ENCODE measurements around the gene ARFGAP3.

ARFGAP3 gene, protein sequence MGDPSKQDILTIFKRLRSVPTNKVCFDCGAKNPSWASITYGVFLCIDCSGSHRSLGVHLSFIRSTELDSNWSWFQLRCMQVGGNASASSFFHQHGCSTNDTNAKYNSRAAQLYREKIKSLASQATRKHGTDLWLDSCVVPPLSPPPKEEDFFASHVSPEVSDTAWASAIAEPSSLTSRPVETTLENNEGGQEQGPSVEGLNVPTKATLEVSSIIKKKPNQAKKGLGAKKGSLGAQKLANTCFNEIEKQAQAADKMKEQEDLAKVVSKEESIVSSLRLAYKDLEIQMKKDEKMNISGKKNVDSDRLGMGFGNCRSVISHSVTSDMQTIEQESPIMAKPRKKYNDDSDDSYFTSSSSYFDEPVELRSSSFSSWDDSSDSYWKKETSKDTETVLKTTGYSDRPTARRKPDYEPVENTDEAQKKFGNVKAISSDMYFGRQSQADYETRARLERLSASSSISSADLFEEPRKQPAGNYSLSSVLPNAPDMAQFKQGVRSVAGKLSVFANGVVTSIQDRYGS

DNA sequence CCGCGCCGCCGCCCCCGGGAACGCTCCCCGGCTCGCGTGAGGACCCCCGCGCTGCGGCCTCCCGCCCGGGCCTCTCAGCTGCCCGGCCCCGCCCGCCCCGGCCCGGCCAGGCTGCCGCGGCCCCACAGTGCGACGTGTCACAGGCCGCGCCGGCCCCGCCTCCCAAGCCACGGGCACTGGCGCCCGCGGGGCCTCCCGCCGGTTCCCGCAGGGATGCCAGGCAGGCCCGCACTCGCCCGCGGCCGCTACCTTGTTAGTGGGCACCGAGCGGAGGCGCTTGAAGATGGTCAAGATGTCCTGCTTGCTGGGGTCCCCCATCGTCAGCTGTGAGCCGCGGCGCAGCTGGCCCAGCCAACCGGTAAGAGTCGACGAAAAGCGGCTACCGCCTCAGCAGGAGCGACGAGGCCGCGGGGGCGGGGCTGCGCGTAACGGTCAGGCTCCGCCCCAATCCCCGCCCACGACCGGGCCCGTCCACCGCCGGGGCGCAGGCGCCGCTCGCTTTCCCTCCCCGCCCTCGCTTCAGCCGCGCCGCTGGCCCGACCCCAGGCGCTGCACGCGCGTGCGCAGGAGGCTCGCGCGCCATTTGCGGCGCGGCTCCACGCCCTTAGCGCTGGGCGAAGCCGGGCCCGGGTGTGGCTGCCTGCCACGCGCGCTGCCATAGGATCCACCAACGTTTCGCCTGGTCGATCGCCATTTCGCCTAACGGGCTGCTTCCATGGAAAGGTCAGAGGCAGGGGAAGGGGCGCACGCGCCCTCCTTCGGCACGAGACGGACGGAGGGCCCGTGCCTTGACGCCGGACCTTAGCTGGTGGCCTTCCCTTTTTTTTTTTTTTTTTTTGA, at the start of gene ARFGAP3:
TSS of gene ARFGAP3 (minus strand) at position 409 of the 840 bp plus-strand sequence. CDS start at position 318, 91 bp downstream.
- peak; percentile 87 for DNase-seq

DNA sequence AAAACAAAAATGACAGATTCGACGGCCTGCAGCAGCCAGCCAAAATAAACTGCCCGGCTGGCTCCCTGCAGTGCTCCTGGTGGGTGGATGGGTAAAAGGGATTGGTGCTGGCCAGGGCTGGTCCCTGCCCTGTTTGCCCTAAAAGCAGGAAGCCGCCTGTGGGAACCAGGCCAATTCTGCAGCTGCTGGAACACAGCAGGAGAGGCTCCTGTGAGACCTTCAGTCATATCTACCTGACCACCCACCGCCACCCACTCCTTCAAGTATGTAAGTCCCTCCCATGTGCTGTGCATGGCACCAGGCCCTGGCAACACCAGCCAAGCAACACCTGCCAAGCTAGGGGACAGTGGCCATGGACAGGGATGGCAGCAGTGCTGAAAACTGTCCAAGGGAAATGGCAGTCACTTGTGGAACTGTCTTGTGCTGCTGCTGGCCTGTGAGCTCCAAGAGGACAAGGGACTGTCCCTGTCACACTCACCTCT, 48.7 kb upstream of the ARFGAP3 start:
- peak; percentile 70 for DNase-seq

DNA sequence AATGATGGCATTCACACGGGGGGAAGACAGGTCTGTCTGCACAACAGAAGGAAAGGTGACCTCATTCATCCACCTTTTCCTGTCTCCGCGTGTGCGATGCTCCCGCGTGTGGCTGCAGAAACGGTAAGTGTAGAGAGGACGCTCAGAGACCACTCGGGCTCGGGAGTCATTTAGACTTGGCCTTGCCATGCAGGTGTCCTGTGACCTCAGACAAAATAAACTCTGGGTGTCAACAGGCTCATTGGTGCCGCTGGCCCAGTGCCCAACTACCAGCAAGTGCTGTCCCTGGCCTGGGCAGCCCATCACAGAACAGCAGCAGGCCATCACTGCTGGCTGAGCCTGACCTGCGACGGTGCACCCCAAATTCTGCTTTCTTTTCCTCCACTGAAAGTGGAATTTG, 48.1 kb upstream of the ARFGAP3 start:
- no peak for DNase-seq

DNA sequence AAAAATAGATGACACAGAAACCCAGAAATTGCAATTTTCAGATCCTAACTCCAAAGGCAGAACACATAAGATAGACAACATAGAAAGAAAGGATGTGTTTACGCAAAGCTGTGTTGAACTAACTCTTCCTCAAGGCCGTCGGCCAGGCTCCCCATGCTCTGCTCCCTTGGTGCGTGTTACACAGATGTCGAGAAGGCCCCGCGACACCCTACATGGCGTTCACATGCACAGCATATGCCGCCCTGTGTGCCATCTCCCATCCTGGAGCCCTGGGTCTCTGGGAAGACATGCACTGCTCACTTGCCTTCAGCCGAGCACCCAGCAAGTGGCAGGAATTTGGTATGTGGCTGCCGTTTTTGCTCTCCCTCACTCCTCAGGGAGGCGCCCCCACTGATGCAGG, 47.0 kb upstream of the ARFGAP3 start:
- DNase-seq = no peak

DNA sequence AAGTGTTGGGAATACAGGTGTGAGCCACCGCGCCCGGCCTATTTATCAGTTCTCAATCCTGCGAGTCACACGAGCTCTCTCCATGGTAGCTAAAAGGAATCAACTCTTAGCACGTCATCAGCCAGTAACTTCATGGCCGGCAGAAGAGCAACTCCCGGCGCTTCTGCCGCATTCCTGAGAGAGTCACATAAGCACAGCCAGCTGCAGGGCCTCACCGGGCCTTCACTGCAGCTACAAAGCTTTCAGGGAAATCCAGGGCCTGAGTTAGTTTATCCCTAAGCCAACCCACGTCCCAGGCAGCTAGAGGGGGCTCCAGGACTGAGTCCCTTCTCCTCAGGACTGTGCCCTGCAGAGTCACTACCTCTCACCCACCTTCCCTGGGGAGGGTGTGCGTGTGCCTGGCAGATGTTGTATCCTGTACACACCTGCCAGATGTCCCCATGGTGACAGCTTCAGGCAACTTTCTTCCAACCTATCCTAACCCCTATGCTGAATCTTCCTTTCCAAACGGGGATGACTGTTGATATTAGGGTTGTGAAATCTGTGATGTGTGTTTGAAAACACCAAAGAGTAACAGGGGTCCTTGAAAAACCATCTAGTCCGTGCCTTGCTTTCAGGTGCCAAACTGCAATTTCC, 45.9 kb upstream of the ARFGAP3 start:
- no peak for DNase-seq

DNA sequence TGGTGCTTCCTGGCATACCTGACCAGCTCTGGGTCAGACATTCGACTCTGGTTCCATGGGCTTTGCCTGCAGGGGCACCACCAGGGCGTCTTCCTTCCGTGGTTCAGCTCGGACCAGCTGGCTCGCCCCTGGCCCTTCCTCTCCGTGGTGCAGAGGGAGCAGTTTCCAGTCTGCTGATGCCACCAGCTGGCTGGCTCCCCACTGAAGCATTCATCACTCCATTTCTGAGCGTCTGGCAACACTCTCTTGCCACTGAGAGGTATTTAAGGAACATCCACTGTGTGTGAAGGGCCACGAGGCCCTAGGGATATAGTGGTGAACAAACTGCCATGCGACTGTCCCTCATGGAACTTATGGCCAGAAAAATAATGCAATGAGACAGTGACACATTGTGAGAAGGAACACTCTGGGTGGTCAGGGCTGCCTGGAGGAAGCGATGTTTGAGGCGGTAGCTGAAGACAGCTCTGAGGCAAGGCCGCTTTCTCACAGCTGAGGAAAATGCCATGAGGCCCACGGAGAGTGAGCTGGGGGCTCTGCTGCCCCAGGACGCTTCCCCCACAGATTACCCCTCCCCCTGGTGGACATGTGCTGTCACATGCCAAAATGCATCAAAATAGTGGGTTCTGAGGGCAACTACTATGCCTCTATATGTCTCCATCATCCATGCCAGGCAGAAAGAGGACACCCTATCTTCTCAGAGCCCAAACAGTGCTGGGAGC, 44.9 kb upstream of the ARFGAP3 start:
- DNase-seq = no peak

DNA sequence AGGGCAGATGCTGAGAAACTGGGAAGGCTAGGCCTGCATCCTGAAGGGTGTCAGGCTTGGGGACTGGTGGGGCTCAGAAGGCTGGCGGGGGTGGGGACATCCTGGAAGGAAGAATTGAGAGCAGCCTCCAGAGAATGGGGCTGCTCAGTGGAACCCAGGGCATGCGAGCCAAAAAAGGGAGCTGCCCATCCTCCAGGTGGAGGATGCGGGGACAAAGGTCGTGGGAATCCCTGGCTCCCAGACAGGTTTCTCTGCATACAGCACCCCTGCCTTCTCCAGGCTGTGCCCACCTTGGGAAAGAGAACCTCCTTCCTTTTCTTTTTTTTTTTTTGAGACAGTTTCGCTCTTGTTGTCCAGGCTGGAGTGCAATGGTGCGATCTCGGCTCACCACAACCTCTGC, 40.9 kb upstream of the ARFGAP3 start:
- DNase-seq = no peak

DNA sequence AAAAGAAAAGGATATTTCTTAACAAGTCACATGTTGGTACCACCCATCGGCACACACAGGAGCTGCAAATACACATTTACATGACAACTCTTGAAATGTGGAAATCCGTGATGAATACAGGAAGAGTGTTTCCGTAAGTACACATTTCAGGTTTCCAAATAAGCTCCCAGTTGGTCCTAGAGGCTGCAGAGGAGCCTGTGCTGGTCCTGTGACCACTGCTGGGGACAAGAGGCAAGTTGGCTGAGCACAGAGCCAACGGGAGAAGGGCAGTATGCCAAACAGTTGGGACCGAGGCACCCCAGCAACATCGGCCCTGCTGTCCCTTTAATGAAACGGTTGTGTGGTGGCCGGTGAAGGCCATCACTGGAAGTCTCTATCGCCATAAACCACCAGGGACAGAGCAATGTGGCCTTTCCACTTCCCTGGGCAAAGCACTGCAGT, 38.5 kb upstream of the ARFGAP3 start:
- no peak for DNase-seq

DNA sequence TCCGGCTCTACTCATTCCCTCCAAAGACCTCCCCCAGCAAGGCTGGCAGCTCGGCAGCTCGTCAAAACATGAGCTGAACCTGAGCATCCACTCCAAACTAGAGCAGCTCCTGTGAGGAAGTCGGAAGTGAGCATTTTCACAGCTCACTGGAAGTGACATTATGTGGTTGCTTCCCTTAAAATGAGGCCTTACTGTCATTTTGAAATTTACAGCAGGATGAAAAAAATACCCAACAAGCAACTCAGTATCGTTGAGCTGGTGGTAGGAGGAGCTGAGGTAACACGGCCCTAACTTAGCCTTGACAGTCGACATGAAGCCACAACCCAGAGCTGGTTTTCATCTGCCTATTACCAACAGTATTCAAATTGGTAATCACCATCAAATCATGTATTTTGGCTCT, 38.0 kb upstream of the ARFGAP3 start:
- DNase-seq = no peak

DNA sequence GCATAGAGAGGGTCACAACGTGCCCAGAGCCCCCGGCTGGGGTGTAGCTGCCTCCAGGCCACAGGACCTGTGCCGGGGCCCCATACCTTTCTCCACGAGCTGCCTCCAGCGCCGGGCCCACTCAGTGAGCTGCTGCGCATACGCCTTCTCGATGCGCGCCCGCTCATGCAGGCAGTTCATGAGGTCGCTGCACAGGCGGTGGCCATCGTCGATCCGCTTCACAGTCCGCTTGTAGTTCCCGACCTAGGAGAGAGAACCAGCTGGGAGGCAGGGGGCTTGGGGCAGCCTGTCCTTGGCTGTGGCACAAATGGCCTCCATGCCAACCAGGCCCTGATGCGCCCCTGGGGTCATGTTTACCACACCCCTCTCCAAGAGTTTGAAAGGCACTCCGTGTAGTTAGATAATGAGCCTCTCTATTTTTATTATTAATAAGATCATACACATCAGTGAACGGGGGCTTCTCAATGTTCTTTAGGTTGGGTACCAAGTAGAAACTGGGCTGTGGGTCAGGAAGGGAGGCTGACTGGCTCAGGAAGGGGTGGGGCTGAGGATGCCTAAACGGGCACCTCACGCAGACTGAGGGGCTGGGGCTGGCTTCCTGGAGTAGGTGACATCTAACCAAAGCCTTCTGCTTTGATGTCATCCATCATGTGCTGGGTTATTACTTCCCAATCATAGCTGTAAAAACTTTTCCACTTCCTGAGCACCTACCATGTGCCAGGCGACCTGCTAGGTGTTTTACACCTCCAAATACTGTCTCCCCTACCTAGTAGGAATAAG, 36.5 kb upstream of the ARFGAP3 start:
- DNase-seq = no peak

DNA sequence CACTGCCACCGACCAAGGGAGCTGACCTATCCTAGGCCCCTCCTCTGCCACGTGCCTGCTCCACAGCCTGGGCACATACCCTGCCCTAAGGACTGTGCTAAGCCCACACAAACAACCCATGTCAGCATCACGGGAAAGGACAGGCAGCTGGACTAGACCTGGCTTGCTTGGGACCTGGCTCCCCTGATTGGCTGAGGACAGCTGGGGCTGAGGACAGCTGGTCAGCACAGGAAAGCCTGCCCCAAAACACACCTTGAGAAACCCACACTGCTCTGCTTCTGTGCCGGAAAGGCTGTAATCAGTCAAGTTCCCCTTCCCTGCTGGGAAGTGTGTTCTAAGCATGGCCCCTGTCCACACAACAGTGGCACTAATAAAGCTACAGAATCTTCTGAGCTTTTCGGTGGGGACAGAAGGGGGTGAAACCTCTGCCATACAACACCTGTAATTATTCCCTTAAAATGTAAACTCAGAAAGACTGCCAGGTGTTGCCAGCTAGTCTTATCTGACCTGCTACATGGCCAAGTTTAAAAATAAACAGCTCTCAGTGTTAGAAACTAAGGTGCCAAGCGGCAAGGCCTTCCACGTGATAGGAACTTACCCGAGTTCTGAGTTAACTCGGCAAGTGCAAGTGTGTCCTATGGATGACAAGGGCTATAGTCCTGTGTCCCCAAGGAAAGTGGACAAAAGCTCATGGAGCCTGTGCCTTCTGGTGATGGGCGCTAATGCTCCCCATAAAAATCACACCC, 35.7 kb upstream of the ARFGAP3 start:
- DNase-seq = no peak

DNA sequence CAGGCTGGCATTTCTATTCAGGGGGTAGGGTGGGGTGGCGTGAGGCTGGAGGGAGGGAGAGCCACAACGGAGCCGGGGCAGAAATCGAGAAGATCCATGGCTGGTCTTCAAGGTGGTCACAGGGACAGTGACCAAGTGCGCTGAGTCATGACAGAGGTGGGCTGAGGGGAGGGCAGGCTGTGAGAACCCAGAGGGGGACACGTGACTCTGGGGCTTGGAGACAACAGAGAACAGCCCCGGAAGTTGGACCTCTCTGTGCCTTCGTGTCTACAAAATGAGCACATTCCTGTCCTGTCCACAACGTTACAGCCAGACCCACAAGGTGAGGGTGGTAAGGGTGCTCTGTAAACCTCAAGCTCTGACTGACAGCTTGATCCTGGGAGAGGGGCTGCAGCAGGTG, 35.1 kb upstream of the ARFGAP3 start:
- DNase-seq = no peak

DNA sequence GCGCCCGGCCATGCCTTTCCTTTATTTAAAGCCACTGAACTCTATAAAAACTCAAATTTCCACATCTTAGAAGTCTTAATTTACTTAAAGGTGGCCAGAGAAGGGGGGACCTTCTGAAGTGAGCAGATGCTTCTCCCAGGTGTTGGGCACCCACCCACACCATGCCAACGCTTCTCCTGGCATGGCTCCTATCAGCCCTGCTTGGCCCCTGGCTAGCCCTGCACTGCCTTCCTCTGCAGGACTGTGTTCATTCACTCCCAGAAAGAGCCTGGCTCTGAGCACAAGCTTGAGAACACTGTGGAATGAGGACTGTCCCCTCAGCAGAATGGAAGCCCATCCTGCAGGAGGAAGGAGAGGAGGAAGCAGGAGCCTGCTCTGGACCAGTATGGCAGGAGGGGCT, 34.6 kb upstream of the ARFGAP3 start:
- no peak for DNase-seq

DNA sequence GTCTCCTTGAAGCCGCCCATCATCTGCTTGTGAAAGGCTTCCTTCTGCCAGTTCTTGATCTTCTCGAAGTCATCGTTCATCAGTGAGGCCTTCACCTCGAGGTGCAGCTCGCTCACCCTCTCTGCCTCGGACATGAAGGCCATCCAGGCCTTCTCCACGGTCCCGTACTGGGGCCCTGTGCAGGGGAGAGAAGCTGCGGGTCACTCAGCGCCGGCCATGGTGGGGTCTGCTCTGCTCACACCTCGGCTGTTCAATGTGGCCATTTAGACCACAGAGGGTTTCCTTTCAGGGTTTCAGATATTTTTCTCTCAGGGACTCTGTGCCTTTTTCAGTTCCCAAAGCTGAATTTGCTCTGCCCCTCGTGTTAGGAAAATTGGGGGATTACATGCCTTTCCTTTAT, 33.9 kb upstream of the ARFGAP3 start:
- DNase-seq = no peak

DNA sequence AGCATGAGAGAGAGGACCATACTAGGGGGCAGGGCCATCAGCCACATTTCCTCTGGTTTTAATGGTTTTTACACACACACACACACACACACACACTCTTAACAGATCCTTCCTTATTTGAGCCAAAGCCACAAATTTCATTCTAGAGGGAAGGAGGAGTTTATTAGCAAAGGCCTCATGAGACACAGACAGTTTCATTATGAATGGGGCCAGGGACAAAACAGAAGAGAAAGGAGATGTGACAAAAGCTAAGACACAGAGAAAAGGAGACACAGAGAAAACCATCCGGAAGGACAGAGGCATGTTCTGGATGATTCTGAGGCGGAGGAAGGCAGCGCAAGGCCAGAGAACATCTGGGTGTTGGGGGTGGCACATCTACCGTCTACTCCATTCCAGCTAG, 32.2 kb upstream of the ARFGAP3 start:
- no peak for DNase-seq

DNA sequence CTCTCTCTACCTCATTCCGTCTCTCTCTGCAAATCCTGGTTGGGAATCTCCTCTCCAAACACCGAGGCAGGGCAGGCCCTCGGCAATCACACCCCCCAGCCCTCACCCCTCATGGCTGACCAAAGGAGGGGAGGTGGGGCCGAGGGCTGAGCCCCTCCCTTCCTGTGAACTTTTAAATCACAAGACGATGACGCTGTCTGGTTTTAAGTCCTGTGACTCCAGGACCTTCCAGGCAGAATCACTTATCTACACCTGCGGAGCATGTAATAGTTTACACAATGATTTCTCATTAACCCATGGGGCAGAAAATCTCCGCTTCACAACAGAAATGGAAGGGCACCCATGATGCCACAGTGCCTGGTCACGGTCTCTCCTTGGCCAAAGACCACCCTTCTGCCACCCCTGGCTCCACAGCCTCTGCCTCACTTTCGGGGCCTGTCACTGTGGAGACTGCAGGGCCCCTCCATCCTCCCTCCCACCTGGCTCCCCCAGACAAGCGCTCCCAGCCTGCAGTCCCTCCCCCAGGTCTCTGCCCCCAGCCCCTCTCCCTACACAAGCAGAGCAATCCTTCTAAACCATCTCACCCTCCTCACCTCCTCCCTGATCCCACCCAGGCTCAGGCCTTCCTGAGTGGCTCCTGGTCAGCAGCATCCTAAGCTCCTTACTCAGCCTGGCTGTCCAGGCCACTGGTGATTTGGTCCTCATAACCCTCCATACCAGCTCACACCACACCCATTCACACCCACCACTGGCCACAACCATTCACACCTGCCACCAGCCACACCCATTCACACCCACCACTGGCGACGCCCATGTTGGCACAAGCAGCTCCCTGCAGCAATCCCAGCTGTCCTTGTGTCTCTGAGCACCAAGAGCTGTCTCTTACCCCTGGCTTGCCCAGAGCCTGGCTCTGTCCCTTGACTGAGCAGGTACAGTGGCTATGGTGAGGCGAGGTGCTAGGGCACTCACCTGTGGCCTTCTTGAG, 30.7 kb upstream of the ARFGAP3 start:
- DNase-seq = no peak

DNA sequence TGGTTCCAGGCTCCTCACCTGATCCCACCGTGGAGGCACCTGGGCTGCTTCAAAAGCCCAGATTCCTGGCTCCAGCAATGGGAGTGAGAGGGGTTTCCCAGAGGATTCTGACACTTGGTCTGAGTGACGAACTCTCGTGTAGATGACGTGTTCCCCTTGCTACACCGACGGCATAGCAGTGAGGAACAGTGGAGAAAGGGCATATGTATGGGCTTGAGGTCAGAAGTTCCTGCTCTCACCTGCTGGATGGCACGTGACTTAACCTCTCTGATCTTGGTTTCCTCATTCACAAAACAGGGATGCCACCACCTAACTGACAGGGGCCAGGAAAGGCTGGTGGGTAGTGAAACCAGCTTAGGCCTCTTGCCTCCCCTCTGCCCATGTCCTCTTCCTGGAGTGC, 30.0 kb upstream of the ARFGAP3 start:
- DNase-seq = no peak

DNA sequence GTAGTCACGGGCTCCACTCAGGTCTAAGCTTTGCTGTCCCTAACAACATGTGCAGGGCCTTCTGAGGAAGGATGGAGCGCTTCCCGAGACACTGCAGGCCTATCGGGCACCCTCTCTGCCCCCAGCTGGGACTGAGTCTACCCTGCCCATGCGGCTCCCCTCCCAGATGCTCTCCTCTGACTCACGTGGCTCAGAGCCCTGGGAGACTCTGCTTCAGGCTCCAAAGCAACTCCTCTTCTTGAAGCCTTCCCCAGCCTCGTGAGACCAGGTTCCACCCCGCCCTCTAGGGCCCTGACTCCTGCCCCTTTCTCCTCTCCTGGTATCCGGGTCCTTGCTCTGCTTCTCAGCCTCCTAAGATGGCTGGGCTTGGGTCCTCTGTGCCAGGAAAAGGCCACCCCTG, 28.4 kb upstream of the ARFGAP3 start:
- no peak for DNase-seq

DNA sequence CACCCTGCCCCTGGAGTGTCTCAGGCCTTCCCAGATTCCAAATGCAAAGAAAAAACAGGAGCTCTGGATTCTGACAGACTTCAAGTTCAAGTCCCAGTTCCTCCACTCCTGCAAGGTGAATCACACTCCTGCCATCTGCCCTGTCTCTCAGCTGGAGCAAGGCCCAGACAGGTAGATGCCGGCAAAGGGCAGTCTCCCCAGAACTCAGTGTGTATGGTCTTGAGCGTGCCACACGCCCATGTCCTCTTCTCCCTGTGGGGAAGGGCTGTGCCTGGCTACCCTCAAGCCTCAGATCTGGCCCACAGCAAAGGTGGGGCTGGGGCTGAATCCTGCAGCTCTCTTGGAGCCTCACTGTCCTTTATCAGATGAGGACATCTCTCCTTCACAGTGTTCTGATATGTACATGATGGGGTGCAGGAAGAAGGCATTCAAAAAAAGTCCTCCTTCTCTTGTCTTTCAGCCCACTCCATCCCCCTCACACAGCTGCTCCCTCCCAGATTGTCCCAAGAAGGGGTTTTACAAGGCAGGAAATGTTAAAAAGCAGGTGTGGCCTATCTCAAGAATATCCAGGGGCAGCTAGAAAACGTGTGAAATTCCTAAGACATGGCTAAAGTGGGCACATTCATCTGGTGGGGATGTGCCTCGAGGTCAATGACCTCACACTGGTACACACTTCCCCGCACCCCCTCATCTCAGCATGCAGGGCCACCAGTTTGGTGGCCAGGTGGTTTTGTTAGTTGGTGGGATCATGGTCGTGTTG, 27.7 kb upstream of the ARFGAP3 start:
- DNase-seq = no peak
